Measurements from ENCODE around the gene BBLN.

The BBLN gene

DNA sequence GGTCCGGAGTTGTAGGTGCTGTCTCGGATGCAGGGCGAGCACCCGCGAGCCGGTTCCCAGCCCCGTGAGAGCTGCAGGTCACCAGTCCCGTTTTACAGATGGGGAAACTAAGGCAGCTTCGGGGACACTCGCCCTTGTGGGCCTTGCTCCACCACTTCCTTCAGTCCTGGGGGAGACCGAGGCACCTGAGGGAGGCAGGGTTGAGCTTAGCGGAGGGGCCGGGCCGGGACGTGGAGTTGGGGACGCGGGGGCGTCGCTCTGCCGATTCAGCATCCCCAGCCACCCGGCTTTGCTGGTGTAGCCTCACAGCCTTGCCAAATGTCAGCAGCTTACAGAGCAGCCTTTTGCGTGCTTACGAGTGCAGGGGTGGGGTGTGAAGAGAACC, 530 bp downstream of the BBLN start:
- DNase-seq (ENCODE audit: low read depth in 1 of 2, low spot score in 1 of 2): peak in 1 of 2 experiments; percentile 33
- no peak for TF ChIP-seq SPI1 (IDR thresholded peaks at IDR 0.05; ENCODE audit: borderline replicate concordance, low read depth)
- TF ChIP-seq, protein P1, sequence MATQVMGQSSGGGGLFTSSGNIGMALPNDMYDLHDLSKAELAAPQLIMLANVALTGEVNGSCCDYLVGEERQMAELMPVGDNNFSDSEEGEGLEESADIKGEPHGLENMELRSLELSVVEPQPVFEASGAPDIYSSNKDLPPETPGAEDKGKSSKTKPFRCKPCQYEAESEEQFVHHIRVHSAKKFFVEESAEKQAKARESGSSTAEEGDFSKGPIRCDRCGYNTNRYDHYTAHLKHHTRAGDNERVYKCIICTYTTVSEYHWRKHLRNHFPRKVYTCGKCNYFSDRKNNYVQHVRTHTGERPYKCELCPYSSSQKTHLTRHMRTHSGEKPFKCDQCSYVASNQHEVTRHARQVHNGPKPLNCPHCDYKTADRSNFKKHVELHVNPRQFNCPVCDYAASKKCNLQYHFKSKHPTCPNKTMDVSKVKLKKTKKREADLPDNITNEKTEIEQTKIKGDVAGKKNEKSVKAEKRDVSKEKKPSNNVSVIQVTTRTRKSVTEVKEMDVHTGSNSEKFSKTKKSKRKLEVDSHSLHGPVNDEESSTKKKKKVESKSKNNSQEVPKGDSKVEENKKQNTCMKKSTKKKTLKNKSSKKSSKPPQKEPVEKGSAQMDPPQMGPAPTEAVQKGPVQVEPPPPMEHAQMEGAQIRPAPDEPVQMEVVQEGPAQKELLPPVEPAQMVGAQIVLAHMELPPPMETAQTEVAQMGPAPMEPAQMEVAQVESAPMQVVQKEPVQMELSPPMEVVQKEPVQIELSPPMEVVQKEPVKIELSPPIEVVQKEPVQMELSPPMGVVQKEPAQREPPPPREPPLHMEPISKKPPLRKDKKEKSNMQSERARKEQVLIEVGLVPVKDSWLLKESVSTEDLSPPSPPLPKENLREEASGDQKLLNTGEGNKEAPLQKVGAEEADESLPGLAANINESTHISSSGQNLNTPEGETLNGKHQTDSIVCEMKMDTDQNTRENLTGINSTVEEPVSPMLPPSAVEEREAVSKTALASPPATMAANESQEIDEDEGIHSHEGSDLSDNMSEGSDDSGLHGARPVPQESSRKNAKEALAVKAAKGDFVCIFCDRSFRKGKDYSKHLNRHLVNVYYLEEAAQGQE (IDR thresholded peaks at IDR 0.05; ENCODE audit: insufficient replicate concordance, low read depth): no peak
- TF ChIP-seq GABPA (IDR thresholded peaks at IDR 0.05; ENCODE audit: low read depth): no peak
- TF ChIP-seq, protein P2, sequence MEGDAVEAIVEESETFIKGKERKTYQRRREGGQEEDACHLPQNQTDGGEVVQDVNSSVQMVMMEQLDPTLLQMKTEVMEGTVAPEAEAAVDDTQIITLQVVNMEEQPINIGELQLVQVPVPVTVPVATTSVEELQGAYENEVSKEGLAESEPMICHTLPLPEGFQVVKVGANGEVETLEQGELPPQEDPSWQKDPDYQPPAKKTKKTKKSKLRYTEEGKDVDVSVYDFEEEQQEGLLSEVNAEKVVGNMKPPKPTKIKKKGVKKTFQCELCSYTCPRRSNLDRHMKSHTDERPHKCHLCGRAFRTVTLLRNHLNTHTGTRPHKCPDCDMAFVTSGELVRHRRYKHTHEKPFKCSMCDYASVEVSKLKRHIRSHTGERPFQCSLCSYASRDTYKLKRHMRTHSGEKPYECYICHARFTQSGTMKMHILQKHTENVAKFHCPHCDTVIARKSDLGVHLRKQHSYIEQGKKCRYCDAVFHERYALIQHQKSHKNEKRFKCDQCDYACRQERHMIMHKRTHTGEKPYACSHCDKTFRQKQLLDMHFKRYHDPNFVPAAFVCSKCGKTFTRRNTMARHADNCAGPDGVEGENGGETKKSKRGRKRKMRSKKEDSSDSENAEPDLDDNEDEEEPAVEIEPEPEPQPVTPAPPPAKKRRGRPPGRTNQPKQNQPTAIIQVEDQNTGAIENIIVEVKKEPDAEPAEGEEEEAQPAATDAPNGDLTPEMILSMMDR (IDR thresholded peaks at IDR 0.05; ENCODE audit: insufficient read depth, low read length): no peak
- TF ChIP-seq POLR2AphosphoS5 (IDR thresholded peaks at IDR 0.05; ENCODE audit: low read depth): no peak
- Histone ChIP-seq H3K27ac (replicated peaks) (peak overlapping the region; percentile 99), H3K4me3 (replicated peaks; ENCODE audit: insufficient read depth, low read length) (peak overlapping the region; percentile 95), H3K27me3 (ENCODE audit: insufficient read depth, poor library complexity, severe bottlenecking) (no peaks in the 10 kb centered on the region)

DNA sequence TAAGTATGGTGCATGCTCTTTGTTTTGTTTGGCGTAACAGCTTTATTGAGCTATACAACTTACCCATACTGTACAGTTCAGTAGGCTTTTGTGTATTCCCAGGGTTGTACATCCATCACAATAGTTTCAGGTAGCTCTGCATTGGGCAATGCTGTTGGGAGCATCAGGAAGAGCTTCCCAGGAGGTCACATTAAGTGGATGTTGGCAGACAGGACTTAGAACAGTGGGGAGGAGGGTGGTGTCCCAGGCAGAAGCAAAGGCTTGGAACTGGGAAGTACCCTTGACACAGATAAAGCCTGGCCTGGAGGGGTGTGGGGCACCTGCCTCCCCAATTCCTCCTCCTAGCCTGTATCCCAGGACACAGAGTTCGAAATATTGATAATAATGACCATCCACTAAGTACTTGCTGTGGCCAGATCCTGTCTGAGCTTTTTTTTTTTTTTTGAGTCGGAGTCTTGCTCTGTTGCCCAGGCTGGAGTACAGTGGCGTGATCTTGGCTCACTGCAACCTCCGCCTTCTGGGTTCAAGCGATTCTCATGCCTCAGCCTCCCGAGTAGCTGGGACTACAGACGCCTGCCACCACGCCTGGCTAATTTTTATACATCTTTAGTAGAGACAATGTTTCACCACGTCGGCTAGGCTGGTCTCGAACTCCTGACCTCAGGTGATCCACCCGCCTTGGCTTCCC, 1.3 kb downstream of the BBLN start:
- peak overlapping the region; percentile 95 for H3K4me3 ChIP-seq (replicated peaks; ENCODE audit: insufficient read depth, low read length)
- no peak overlapping the region for H3K27ac ChIP-seq (replicated peaks)
- TF ChIP-seq POLR2AphosphoS5 (IDR thresholded peaks at IDR 0.05; ENCODE audit: low read depth) (no peak), SPI1 (IDR thresholded peaks at IDR 0.05; ENCODE audit: borderline replicate concordance, low read depth) (no peak), GABPA (IDR thresholded peaks at IDR 0.05; ENCODE audit: low read depth) (no peak)
- TF ChIP-seq, protein P1 (IDR thresholded peaks at IDR 0.05; ENCODE audit: insufficient replicate concordance, low read depth): no peak
- TF ChIP-seq, protein P2 (IDR thresholded peaks at IDR 0.05; ENCODE audit: insufficient read depth, low read length): no peak
- H3K27me3 ChIP-seq (ENCODE audit: insufficient read depth, poor library complexity, severe bottlenecking): no peaks in the 10 kb centered on the region
- no peak for DNase-seq (ENCODE audit: low read depth in 1 of 2, low spot score in 1 of 2)

DNA sequence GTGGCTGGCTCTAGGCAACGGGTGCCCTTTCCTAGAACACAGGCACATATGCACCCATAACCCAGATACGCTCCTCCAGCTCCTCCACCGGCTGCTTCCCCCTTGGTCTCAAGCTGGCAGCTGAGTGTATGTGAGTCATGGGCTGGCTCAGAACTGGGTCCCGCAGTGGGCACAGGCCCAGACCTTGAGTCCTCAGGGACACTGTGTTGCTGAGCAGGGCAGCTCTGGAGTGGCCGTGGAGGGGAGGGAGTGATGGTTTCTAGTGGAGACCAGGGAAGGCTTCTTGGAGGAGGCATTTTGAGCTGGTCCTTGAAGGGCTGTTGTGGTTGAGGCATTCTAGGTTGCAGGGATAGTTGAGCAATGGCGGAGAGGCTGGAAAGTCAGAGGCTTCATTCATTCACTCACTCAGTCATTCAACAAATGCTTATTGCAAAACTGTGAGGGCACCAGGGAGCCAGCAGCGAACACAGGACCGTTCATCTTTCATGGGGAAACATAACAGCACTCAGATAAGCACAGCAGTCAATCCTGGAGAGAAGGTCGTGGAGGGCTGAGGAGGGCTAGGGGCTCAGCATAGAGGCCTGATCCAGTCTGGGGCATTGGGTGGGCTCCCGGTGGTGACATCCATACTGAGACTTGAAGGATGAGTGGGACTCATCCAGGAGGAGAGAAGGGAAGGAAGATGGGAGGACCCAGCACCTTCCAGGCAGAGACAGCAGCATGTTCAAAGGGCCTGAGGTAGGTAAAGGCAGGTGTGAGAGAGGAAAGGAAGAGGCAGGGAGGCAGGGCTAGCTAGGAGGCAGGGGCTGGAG, 2.4 kb downstream of the BBLN start:
- Histone ChIP-seq H3K27me3 (ENCODE audit: insufficient read depth, poor library complexity, severe bottlenecking) (no peaks in the 10 kb centered on the region), H3K27ac (replicated peaks) (no peak overlapping the region), H3K4me3 (replicated peaks; ENCODE audit: insufficient read depth, low read length) (no peak overlapping the region)
- TF ChIP-seq, protein P1 (IDR thresholded peaks at IDR 0.05; ENCODE audit: insufficient replicate concordance, low read depth): no peak
- no peak for TF ChIP-seq POLR2AphosphoS5 (IDR thresholded peaks at IDR 0.05; ENCODE audit: low read depth)
- no peak for TF ChIP-seq SPI1 (IDR thresholded peaks at IDR 0.05; ENCODE audit: borderline replicate concordance, low read depth)
- TF ChIP-seq, protein P2 (IDR thresholded peaks at IDR 0.05; ENCODE audit: insufficient read depth, low read length): no peak
- TF ChIP-seq GABPA (IDR thresholded peaks at IDR 0.05; ENCODE audit: low read depth): no peak
- no peak for DNase-seq (ENCODE audit: low read depth in 1 of 2, low spot score in 1 of 2)
